ENCODE data around the gene XRCC4. TPM values are rescaled to one million over a fixed set of nuclear protein-coding genes. Genes with fewer than 3 reads are reported as not detected.

Gene XRCC4
- polyA plus RNA-seq, 1 donor (not counting 4 experiments of a cell fraction or from before 2014, with no cell fraction given): 10.9 TPM

DNA sequence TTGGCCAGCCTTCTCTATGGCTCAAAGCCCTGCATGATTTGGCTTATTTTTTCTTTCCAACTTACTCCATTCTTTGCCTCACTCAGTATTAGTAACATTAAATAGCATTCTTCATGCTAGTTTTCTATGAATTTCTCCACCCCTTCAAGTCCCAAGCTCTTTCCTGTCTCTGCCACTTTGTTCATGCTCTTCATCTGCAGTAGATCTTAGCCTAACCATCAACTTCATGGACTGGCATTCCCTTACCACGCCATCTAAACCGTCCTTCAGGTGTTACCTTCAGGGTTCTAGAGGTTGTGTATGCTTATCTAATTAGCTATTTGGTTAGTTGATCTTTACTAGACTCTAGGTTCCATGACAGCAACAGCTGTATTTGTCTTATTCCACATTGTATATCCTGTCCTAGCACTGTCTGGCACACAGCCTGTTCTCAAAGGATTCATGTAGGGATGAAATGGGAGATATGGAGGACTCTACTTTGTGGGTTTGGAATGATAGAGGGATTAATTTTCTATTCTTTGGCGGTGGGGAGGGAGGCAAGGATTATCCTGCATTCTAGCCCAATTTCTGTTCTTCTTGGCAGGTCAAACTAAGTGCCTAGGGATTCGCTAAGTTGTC is 26.5 kb upstream of the XRCC4 start:
- H3K27ac ChIP-seq (ENCODE audit: control insufficient read depth, insufficient read depth, low read length): no peak overlapping the region
- FAIRE-seq: no peak
- H4K20me1 ChIP-seq (ENCODE audit: control insufficient read depth, extremely low read depth, insufficient read depth, low read length): no peaks in the 10 kb centered on the region
- no peaks in the 10 kb centered on the region for H3K9me1 ChIP-seq (ENCODE audit: control insufficient read depth, extremely low read depth, insufficient read depth, low read length)
- H3K9me3 ChIP-seq (ENCODE audit: control insufficient read depth, low read depth, low read length): no peaks in the 10 kb centered on the region
- no peak overlapping the region for H3K4me3 ChIP-seq (ENCODE audit: control insufficient read depth in 2 of 3, extremely low read depth in 1 of 3, insufficient read depth in 2 of 3, low read depth in 1 of 3, low read length in 3 of 3)
- H3K79me2 ChIP-seq (ENCODE audit: control insufficient read depth, insufficient read depth, low read length): no peaks in the 10 kb centered on the region
- H2AFZ ChIP-seq (ENCODE audit: control insufficient read depth, low read length): no peak overlapping the region
- TF ChIP-seq, protein P1, sequence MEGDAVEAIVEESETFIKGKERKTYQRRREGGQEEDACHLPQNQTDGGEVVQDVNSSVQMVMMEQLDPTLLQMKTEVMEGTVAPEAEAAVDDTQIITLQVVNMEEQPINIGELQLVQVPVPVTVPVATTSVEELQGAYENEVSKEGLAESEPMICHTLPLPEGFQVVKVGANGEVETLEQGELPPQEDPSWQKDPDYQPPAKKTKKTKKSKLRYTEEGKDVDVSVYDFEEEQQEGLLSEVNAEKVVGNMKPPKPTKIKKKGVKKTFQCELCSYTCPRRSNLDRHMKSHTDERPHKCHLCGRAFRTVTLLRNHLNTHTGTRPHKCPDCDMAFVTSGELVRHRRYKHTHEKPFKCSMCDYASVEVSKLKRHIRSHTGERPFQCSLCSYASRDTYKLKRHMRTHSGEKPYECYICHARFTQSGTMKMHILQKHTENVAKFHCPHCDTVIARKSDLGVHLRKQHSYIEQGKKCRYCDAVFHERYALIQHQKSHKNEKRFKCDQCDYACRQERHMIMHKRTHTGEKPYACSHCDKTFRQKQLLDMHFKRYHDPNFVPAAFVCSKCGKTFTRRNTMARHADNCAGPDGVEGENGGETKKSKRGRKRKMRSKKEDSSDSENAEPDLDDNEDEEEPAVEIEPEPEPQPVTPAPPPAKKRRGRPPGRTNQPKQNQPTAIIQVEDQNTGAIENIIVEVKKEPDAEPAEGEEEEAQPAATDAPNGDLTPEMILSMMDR (optimal IDR thresholded peaks at IDR 0.05 in 1 of 3, IDR thresholded peaks at IDR 0.05 in 1 of 3, conservative IDR thresholded peaks at IDR 0.05 in 1 of 3; ENCODE audit: extremely low read depth in 1 of 3, insufficient read depth in 2 of 3, low read length in 3 of 3): no peak
- no peak overlapping the region for H3K4me2 ChIP-seq (ENCODE audit: control insufficient read depth, extremely low read depth, insufficient read depth, low read depth, low read length)
- H3K4me1 ChIP-seq (ENCODE audit: control insufficient read depth, extremely low read depth, insufficient read depth, low read length): no peaks in the 10 kb centered on the region
- H3K27me3 ChIP-seq (ENCODE audit: control insufficient read depth, extremely low read depth, insufficient read depth, low read length): no peaks in the 10 kb centered on the region
- H3K36me3 ChIP-seq (ENCODE audit: control insufficient read depth in 2 of 2, extremely low read depth in 1 of 2, insufficient read depth in 2 of 2, low read length in 2 of 2): no peaks in the 10 kb centered on the region
- H3K9ac ChIP-seq (ENCODE audit: control insufficient read depth, extremely low read depth, insufficient read depth, low read length): no peak overlapping the region
- DNase-seq (ENCODE audit: low read depth, low spot score): no peak
- dilution Hi-C loops (cut with MboI; ENCODE audit: extremely low pct_ligation_motif_present, low sequenced_read_pairs): no loop called here

GRCh38 chr5:83055166-83055565 is 22.2 kb upstream of the XRCC4 start:
- Histone ChIP-seq H4K20me1 (ENCODE audit: control insufficient read depth, extremely low read depth, insufficient read depth, low read length) (no peaks in the 10 kb centered on the region), H3K36me3 (ENCODE audit: control insufficient read depth in 2 of 2, extremely low read depth in 1 of 2, insufficient read depth in 2 of 2, low read length in 2 of 2) (no peaks in the 10 kb centered on the region), H3K79me2 (ENCODE audit: control insufficient read depth, insufficient read depth, low read length) (no peaks in the 10 kb centered on the region), H3K9me3 (ENCODE audit: control insufficient read depth, low read depth, low read length) (no peaks in the 10 kb centered on the region), H3K4me1 (ENCODE audit: control insufficient read depth, extremely low read depth, insufficient read depth, low read length) (no peaks in the 10 kb centered on the region), H3K27me3 (ENCODE audit: control insufficient read depth, extremely low read depth, insufficient read depth, low read length) (no peaks in the 10 kb centered on the region), H3K27ac (ENCODE audit: control insufficient read depth, insufficient read depth, low read length) (no peak overlapping the region), H3K9me1 (ENCODE audit: control insufficient read depth, extremely low read depth, insufficient read depth, low read length) (no peaks in the 10 kb centered on the region), H2AFZ (ENCODE audit: control insufficient read depth, low read length) (no peak overlapping the region), H3K9ac (ENCODE audit: control insufficient read depth, extremely low read depth, insufficient read depth, low read length) (no peak overlapping the region), H3K4me2 (ENCODE audit: control insufficient read depth, extremely low read depth, insufficient read depth, low read depth, low read length) (no peak overlapping the region), H3K4me3 (ENCODE audit: control insufficient read depth in 2 of 3, extremely low read depth in 1 of 3, insufficient read depth in 2 of 3, low read depth in 1 of 3, low read length in 3 of 3) (no peak overlapping the region)
- DNase-seq (ENCODE audit: low read depth, low spot score) (no peak), FAIRE-seq (no peak)
- dilution Hi-C loops (cut with MboI; ENCODE audit: extremely low pct_ligation_motif_present, low sequenced_read_pairs): no loop called here
- no peak for TF ChIP-seq EZH2 (IDR thresholded peaks at IDR 0.05; ENCODE audit: low read length)
- TF ChIP-seq, protein P1 (optimal IDR thresholded peaks at IDR 0.05 in 1 of 3, IDR thresholded peaks at IDR 0.05 in 1 of 3, conservative IDR thresholded peaks at IDR 0.05 in 1 of 3; ENCODE audit: extremely low read depth in 1 of 3, insufficient read depth in 2 of 3, low read length in 3 of 3): no peak

Data from keratinocyte (primary cell).